Osteoblast (primary cell): ENCODE results near the gene ABHD8. TPM values are rescaled to one million over a fixed set of nuclear protein-coding genes. Genes with fewer than 3 reads are reported as not detected.

Experiments used
- DNase-seq: peaks from one replicate; pipeline ENCODE4 v3.0.0; 2011; ENCODE audit warnings: low spot score, mixed read lengths; ENCODE audit not compliant: insufficient read length; ENCODE audit errors: missing footprints
- H2AFZ ChIP-seq: 2 replicates; pipeline ENCODE4 v1.6.0; 2011; ENCODE audit warnings: mild to moderate bottlenecking, low read length
- H3K27ac ChIP-seq: 2 replicates; pipeline ENCODE4 v1.5.1; 2011; ENCODE audit warnings: mild to moderate bottlenecking, low read depth, low read length, moderate library complexity
- H3K27me3 ChIP-seq: 2 replicates; pipeline ENCODE4 v1.6.0; 2012; ENCODE audit warnings: mild to moderate bottlenecking, control low read depth, inconsistent platforms, low read length, moderate library complexity; ENCODE audit not compliant: insufficient read depth
- H3K36me3 ChIP-seq: 2 replicates; pipeline ENCODE4 v1.5.1; 2011; ENCODE audit warnings: mild to moderate bottlenecking, low read length, control low read depth, moderate library complexity; ENCODE audit not compliant: insufficient read depth
- H3K4me1 ChIP-seq: 2 replicates; pipeline ENCODE4 v1.5.1; 2011; ENCODE audit warnings: mild to moderate bottlenecking, low read length, control low read depth, moderate library complexity; ENCODE audit not compliant: insufficient read depth
- H3K4me2 ChIP-seq: 2 replicates; pipeline ENCODE4 v1.6.0; 2011; ENCODE audit warnings: mild to moderate bottlenecking, low read length; ENCODE audit not compliant: insufficient read depth
- H3K4me3 ChIP-seq: fragments of 200-600 bp; sonication (generic); 3 replicates; pipeline ENCODE4 v1.5.1; 2012; ENCODE audit warnings: mild to moderate bottlenecking, low read length, inconsistent platforms; ENCODE audit not compliant: insufficient read depth
- H3K79me2 ChIP-seq: 2 replicates; pipeline ENCODE4 v1.6.0; 2012; ENCODE audit warnings: mild to moderate bottlenecking, low read length, control low read depth, inconsistent platforms; ENCODE audit not compliant: insufficient read depth
- H3K9me3 ChIP-seq: 2 replicates; pipeline ENCODE4 v1.5.1; 2011; ENCODE audit warnings: low read depth, low read length, control low read depth
- H4K20me1 ChIP-seq: 2 replicates; pipeline ENCODE4 v1.6.0; 2012; ENCODE audit warnings: mild to moderate bottlenecking, low read length, control low read depth; ENCODE audit not compliant: insufficient read depth
- total RNA-seq: library from RNA; depleted of rRNA; stranded (reverse); fragments of >200 nt; gene quantifications from 2 replicates; pipeline ENCODE4 v1.2.3, GENCODE V29; 2012
- TF ChIP-seq, protein P1 (sequence below): IDR thresholded peaks from 2 replicates; pipeline ENCODE4 v1.5.1; 2011; ENCODE audit warnings: mild to moderate bottlenecking, low read depth, low read length, moderate library complexity; ENCODE audit errors: extremely low read depth

Gene ABHD8
- total RNA-seq, 1 donor: 14.8 TPM

DNA sequence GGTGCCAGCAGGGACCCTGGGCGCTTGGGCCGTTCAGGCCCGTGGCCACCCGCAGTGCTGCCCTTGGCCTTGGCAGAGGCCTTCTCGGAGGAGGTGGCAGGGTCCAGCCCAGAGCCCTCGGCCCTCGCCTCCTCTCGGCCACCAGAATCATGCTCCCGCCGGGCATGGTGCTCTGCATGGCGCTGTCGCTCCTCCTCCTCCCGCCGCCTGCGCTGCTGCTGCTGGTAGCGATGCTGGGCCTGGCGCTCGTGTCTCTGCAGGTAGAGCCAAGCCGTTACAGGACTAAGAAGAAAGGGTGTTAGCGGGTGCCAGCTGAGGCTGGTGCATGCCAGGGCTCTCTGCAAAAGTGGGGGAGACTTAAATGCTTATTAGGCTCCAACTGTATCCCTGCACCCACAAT lies 21.9 kb upstream of the ABHD8 start:
- H3K79me2 ChIP-seq: no peaks in the 10 kb centered on the region
- no peak overlapping the region for H3K27ac ChIP-seq
- H4K20me1 ChIP-seq: peaks cover 2% of the 10 kb centered on the region
- H3K4me1 ChIP-seq: peaks cover 11% of the 10 kb centered on the region
- H3K9me3 ChIP-seq: no peaks in the 10 kb centered on the region
- DNase-seq: no peak
- H3K4me2 ChIP-seq: no peak overlapping the region
- H3K4me3 ChIP-seq: no peak overlapping the region
- TF ChIP-seq, protein P1, sequence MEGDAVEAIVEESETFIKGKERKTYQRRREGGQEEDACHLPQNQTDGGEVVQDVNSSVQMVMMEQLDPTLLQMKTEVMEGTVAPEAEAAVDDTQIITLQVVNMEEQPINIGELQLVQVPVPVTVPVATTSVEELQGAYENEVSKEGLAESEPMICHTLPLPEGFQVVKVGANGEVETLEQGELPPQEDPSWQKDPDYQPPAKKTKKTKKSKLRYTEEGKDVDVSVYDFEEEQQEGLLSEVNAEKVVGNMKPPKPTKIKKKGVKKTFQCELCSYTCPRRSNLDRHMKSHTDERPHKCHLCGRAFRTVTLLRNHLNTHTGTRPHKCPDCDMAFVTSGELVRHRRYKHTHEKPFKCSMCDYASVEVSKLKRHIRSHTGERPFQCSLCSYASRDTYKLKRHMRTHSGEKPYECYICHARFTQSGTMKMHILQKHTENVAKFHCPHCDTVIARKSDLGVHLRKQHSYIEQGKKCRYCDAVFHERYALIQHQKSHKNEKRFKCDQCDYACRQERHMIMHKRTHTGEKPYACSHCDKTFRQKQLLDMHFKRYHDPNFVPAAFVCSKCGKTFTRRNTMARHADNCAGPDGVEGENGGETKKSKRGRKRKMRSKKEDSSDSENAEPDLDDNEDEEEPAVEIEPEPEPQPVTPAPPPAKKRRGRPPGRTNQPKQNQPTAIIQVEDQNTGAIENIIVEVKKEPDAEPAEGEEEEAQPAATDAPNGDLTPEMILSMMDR: no peak
- no peaks in the 10 kb centered on the region for H3K27me3 ChIP-seq
- H2AFZ ChIP-seq: no peak overlapping the region
- peaks cover 8% of the 10 kb centered on the region for H3K36me3 ChIP-seq

DNA sequence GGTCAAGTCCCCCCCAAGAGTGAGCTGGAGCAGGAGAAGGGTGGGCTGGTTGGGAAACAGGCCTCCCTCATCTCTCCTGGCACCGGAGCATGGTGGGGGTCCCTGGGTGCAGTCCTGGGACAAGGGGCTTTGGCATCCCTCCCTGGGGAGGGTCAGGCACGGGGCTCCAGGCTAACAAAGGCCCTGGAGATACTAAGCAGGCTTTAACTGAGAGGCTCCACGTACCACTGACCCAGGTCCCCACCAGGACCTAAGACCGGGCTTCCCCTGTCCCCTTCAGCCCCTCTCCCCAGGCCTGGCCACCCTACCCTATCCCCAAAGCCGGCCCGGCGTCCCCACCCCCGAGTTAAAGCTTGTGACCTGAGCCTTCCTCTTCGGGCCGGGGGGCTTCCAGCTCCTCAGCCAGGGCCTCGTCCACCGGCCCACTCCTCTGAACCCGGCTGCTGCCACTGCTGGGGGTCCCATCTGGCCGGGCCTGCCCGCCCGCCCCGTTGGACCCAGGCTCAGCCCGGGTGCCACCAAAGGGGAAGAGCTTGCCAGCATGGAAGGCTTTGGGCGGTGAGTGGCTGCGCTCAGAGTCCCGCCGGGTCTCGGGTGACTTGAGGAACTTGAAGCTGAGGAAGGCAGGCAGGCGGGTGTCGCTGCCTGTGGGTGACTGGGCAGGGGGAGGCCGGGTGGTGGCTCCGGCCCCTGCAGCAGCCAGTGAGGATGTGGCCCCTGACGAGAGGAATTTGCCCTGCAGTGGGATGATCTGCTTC lies 21.3 kb upstream of the ABHD8 start:
- no peaks in the 10 kb centered on the region for H3K27me3 ChIP-seq
- peaks cover 9% of the 10 kb centered on the region for H3K36me3 ChIP-seq
- no peak overlapping the region for H3K4me3 ChIP-seq
- no peaks in the 10 kb centered on the region for H3K9me3 ChIP-seq
- no peaks in the 10 kb centered on the region for H3K79me2 ChIP-seq
- TF ChIP-seq, protein P1: no peak
- H3K4me1 ChIP-seq: peaks cover 11% of the 10 kb centered on the region
- H3K4me2 ChIP-seq: no peak overlapping the region
- peak; percentile 88 for DNase-seq
- H4K20me1 ChIP-seq: peaks cover 2% of the 10 kb centered on the region
- H3K27ac ChIP-seq: no peak overlapping the region
- H2AFZ ChIP-seq: no peak overlapping the region

DNA sequence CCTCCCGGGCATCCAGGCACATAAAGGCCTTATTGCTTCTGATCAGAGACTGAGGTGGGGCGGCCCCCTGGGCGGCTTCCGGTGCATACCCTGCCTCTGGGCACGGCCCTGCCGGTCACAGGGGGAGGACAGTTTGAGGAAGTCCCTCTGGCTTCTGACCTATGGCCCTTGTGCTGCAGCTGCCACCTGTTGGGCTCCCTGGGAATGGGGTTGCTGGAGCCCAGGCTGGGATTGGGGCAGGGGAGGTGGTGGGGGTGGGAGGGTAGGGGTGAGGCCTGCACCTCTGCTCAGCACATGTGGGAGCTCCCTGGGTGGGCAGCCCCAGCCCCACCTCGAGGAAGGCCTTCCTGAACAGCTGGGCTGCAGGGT lies 20.7 kb upstream of the ABHD8 start:
- H3K27ac ChIP-seq: no peak overlapping the region
- no peaks in the 10 kb centered on the region for H3K79me2 ChIP-seq
- peak; percentile 82 for DNase-seq
- H3K9me3 ChIP-seq: no peaks in the 10 kb centered on the region
- H3K4me2 ChIP-seq: no peak overlapping the region
- H3K27me3 ChIP-seq: no peaks in the 10 kb centered on the region
- peaks cover 2% of the 10 kb centered on the region for H4K20me1 ChIP-seq
- no peak overlapping the region for H3K4me3 ChIP-seq
- H2AFZ ChIP-seq: no peak overlapping the region
- peaks cover 11% of the 10 kb centered on the region for H3K4me1 ChIP-seq
- TF ChIP-seq, protein P1: no peak
- peaks cover 9% of the 10 kb centered on the region for H3K36me3 ChIP-seq

DNA sequence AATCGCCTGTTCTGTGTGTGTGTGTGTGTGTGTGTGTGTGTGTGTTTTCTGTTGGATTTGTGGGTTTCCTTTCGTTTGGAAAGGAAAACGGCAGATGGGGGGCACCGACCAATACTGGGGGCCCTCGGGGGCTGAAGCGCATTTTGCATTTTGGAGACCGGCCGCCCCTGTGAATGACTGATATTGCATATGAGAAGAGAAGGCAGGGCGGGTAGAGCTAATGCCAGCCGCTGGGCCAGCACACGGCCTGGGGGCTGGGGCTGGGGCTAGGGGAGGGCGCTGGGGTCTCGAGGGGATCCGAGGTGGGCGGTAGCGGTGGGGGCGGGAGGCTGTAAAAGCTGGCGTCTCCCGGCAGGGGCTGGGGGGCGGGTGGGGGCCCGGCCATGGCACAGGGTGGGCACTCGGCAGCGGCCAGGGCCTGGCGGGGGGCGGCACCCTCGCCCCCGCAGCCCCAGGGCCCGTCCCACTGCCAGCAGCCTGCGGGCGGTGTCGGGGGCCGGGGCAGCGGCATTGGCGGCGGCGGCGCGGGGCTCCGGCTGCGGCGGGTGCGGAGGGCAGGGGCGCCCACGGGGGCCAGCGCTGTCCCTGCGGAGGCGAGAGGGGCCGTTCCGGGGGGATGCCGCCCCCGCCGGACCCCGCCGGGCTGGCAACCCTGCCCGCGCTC lies 20.2 kb upstream of the ABHD8 start:
- H3K9me3 ChIP-seq: no peaks in the 10 kb centered on the region
- H3K27me3 ChIP-seq: no peaks in the 10 kb centered on the region
- H3K36me3 ChIP-seq: peaks cover 9% of the 10 kb centered on the region
- no peak overlapping the region for H2AFZ ChIP-seq
- TF ChIP-seq, protein P1: no peak
- peaks cover 2% of the 10 kb centered on the region for H4K20me1 ChIP-seq
- no peak overlapping the region for H3K4me3 ChIP-seq
- no peak overlapping the region for H3K27ac ChIP-seq
- H3K4me2 ChIP-seq: no peak overlapping the region
- peaks cover 11% of the 10 kb centered on the region for H3K4me1 ChIP-seq
- no peaks in the 10 kb centered on the region for H3K79me2 ChIP-seq
- DNase-seq: peak; percentile 85
